Neuron (in vitro differentiated cells): ENCODE data around the gene AGAP6.
"Not testable (repeated sequence)": the region's sequence is repeated elsewhere in the genome, so short reads cannot be mapped to it uniquely, and the experiment has no call there.

Source experiments
- H2AFZ ChIP-seq: one replicate; pipeline ENCODE4 v1.6.1; 2013; ENCODE audit warnings: low read depth, mild to moderate bottlenecking, inconsistent platforms, low read length, moderate library complexity
- H3K27me3 ChIP-seq: one replicate; pipeline ENCODE4 v1.6.1; 2013; ENCODE audit warnings: low read length; ENCODE audit not compliant: insufficient read depth
- H3K36me3 ChIP-seq: one replicate; pipeline ENCODE4 v1.6.1; 2013; ENCODE audit warnings: low read length; ENCODE audit not compliant: insufficient read depth
- H3K4me1 ChIP-seq: one replicate; pipeline ENCODE4 v1.6.1; 2013; ENCODE audit warnings: low read length; ENCODE audit not compliant: insufficient read depth
- H3K4me3 ChIP-seq: 2 replicates; pipeline ENCODE4 v1.5.1; 2013; ENCODE audit warnings: mild to moderate bottlenecking, low read length, moderate library complexity
- H3K9me3 ChIP-seq: one replicate; pipeline ENCODE4 v1.6.1; 2013; ENCODE audit warnings: low read length

Gene AGAP6

GRCh38 chr10:50046457-50046856 lies 58.3 kb downstream of the AGAP6 start:
- H3K4me3 ChIP-seq, H2AFZ ChIP-seq, H3K36me3 ChIP-seq, H3K4me1 ChIP-seq, H3K9me3 ChIP-seq, H3K27me3 ChIP-seq: not testable (repeated sequence)

- H3K4me3 ChIP-seq, H3K9me3 ChIP-seq, H3K27me3 ChIP-seq, H2AFZ ChIP-seq, H3K4me1 ChIP-seq, H3K36me3 ChIP-seq: not testable (repeated sequence)
These were observed 59.4 kb downstream of the AGAP6 start for GRCh38 chr10:50047594-50047993.

GRCh38 chr10:50051995-50052660 lies 63.9 kb downstream of the AGAP6 start:
- H3K4me3 ChIP-seq, H3K27me3 ChIP-seq, H3K4me1 ChIP-seq, H3K36me3 ChIP-seq, H2AFZ ChIP-seq, H3K9me3 ChIP-seq: not testable (repeated sequence)

GRCh38 chr10:50052778-50053376 lies 64.7 kb downstream of the AGAP6 start:
- H3K27me3 ChIP-seq, H3K4me1 ChIP-seq, H3K36me3 ChIP-seq, H2AFZ ChIP-seq, H3K4me3 ChIP-seq, H3K9me3 ChIP-seq: not testable (repeated sequence)

GRCh38 chr10:50055494-50056292 lies 67.5 kb downstream of the AGAP6 start:
- not testable (repeated sequence) for H3K4me1 ChIP-seq, H3K36me3 ChIP-seq, H3K9me3 ChIP-seq, H3K4me3 ChIP-seq, H3K27me3 ChIP-seq, H2AFZ ChIP-seq

- not testable (repeated sequence) for H3K9me3 ChIP-seq, H3K4me3 ChIP-seq, H3K36me3 ChIP-seq, H2AFZ ChIP-seq, H3K27me3 ChIP-seq, H3K4me1 ChIP-seq
These were observed 68.4 kb downstream of the AGAP6 start for GRCh38 chr10:50056654-50057053.

- H2AFZ ChIP-seq, H3K27me3 ChIP-seq, H3K4me1 ChIP-seq, H3K36me3 ChIP-seq, H3K9me3 ChIP-seq, H3K4me3 ChIP-seq: not testable (repeated sequence)
These were observed 70.5 kb downstream of the AGAP6 start for GRCh38 chr10:50058727-50059126.

- not testable (repeated sequence) for H3K27me3 ChIP-seq, H3K36me3 ChIP-seq, H3K4me1 ChIP-seq, H3K4me3 ChIP-seq, H2AFZ ChIP-seq, H3K9me3 ChIP-seq
These were observed 71.7 kb downstream of the AGAP6 start for GRCh38 chr10:50059946-50060345.
